SK-N-SH (cell line): Measurements from ENCODE around the gene FBXO2. TPM values are rescaled to one million over a fixed set of nuclear protein-coding genes. Genes with fewer than 3 reads are reported as not detected.

Experiments used
- CTCF ChIA-PET: fragments of 300-600, 350-600 bp; formaldehyde crosslinking; extraction: SDS; loops from one replicate; lab custom pipeline; 2021; lab: Yijun Ruan, JAX
- POLR2A ChIA-PET: fragments of 350-600 bp; sonication (Branson Sonifier 250); formaldehyde crosslinking; extraction: SDS; loops from one replicate; lab custom pipeline; 2020; ENCODE audit warnings: antibody characterized with exemption, inconsistent platforms; lab: Yijun Ruan, JAX
- DNase-seq: peaks from one replicate; pipeline ENCODE4 v3.0.0; 2012
- H2AFZ ChIP-seq: fragments of 200-600 bp; sonication (generic); 2 replicates; pipeline ENCODE4 v1.8.1; 2016; ENCODE audit warnings: antibody characterized with exemption, mild to moderate bottlenecking, low read depth
- H3F3A ChIP-seq: fragments of 200-600 bp; sonication (generic); replicated peaks from 2 replicates; pipeline ENCODE3; 2016; ENCODE audit warnings: antibody characterized with exemption, mild to moderate bottlenecking; ENCODE audit not compliant: insufficient read depth
- H3K27ac ChIP-seq, 2 experiments: fragments of 200-500 bp in 1 of 2; fragments of 200-600 bp in 1 of 2; sonication (Bioruptor generic) in 1 of 2; sonication (generic), shearing (Covaris generic) in 1 of 2; 2 replicates each; pipeline versions ENCODE4 v1.5.1 to v1.6.1; 2014 to 2016; ENCODE audit warnings: low read depth in 2 of 2, inconsistent platforms in 1 of 2, low read length in 1 of 2, mild to moderate bottlenecking in 1 of 2, mixed read lengths in 1 of 2
- H3K27me3 ChIP-seq: fragments of 200-600 bp; sonication (generic), shearing (Covaris generic); 2 replicates; pipeline ENCODE4 v1.6.1; 2016; ENCODE audit warnings: mixed run types; ENCODE audit not compliant: insufficient read depth
- H3K36me3 ChIP-seq, 2 experiments: fragments of 200-500 bp in 1 of 2; fragments of 200-600 bp in 1 of 2; sonication (Bioruptor generic) in 1 of 2; sonication (generic) in 1 of 2; replicated peaks in 1 of 2; 2 replicates each; pipeline versions ENCODE3 to v1.5.1; 2014 to 2016; ENCODE audit warnings: low read length in 1 of 2, mild to moderate bottlenecking in 1 of 2; ENCODE audit not compliant: insufficient read depth in 2 of 2, control insufficient read depth in 1 of 2
- H3K4me1 ChIP-seq, 2 experiments: fragments of 200-500 bp in 1 of 2; fragments of 200-600 bp in 1 of 2; sonication (Bioruptor generic) in 1 of 2; sonication (generic), shearing (Covaris generic) in 1 of 2; 2 replicates each; pipeline versions ENCODE4 v1.5.1 to v1.6.1; 2014 to 2016; ENCODE audit warnings: low read depth in 1 of 2, low read length in 1 of 2, mixed run types in 1 of 2; ENCODE audit not compliant: insufficient read depth in 2 of 2, control insufficient read depth in 1 of 2
- H3K4me2 ChIP-seq: fragments of 200-600 bp; sonication (generic), shearing (Covaris generic); 2 replicates; pipeline ENCODE4 v1.6.1; 2017; ENCODE audit warnings: mixed run types
- H3K4me3 ChIP-seq, 2 experiments: fragments of 200-500 bp in 1 of 2; fragments of 200-600 bp in 1 of 2; sonication (Bioruptor generic) in 1 of 2; sonication (generic), shearing (Covaris generic) in 1 of 2; 2 replicates each; pipeline versions ENCODE4 v1.5.1 to v1.8.1; 2014 to 2016; ENCODE audit warnings: low read depth in 2 of 2, inconsistent platforms in 1 of 2, low read length in 1 of 2, mild to moderate bottlenecking in 1 of 2, mixed read lengths in 1 of 2, moderate library complexity in 1 of 2
- H3K79me2 ChIP-seq: fragments of 200-600 bp; sonication (generic); 2 replicates; pipeline ENCODE4 v1.8.1; 2017; ENCODE audit warnings: mild to moderate bottlenecking; ENCODE audit not compliant: insufficient read depth
- H3K9ac ChIP-seq: fragments of 200-600 bp; sonication (generic); 2 replicates; pipeline ENCODE4 v1.6.1; 2017; ENCODE audit warnings: mixed run types
- H3K9me2 ChIP-seq: fragments of 200-600 bp; sonication (generic); 2 replicates; pipeline ENCODE4 v1.6.1; 2017; ENCODE audit warnings: mixed run types
- H3K9me3 ChIP-seq: fragments of 200-600 bp; sonication (generic); 2 replicates; pipeline ENCODE4 v1.6.1; 2017; ENCODE audit warnings: mixed run types, mild to moderate bottlenecking, moderate library complexity
- H4K20me1 ChIP-seq: fragments of 200-600 bp; sonication (generic); 2 replicates; pipeline ENCODE4 v1.6.1; 2017; ENCODE audit warnings: mild to moderate bottlenecking, mixed run types; ENCODE audit not compliant: insufficient read depth
- ELF1 ChIP-seq: IDR thresholded peaks from 2 replicates; pipeline ENCODE4 v1.4.0; 2012
- EP300 ChIP-seq, 2 experiments: IDR thresholded peaks; 2 replicates each; pipeline versions ENCODE4 v1.4.0 to v1.6.1; 2012; ENCODE audit warnings: borderline replicate concordance in 1 of 2, low read depth in 1 of 2, low read length in 1 of 2
- FOXM1 ChIP-seq: IDR thresholded peaks from 2 replicates; pipeline ENCODE4 v1.4.0; 2012; ENCODE audit warnings: low read depth, mild to moderate bottlenecking
- IRF3 ChIP-seq: fragments of 150-350 bp; IDR thresholded peaks from 2 replicates; pipeline ENCODE4 v1.6.1; 2016; ENCODE audit warnings: mild to moderate bottlenecking, low read depth, low read length
- JUND ChIP-seq: IDR thresholded peaks from 2 replicates; pipeline ENCODE4 v1.4.0; 2012
- NRF1 ChIP-seq: IDR thresholded peaks from 2 replicates; pipeline ENCODE4 v1.6.1; 2012; ENCODE audit warnings: low read depth, mild to moderate bottlenecking, low read length
- PBX3 ChIP-seq: IDR thresholded peaks from 2 replicates; pipeline ENCODE4; 2012
- RAD21 ChIP-seq: IDR thresholded peaks from 2 replicates; pipeline ENCODE4 v1.6.1; 2012; ENCODE audit warnings: mild to moderate bottlenecking, low read length
- RXRA ChIP-seq: IDR thresholded peaks from 2 replicates; pipeline ENCODE4 v1.4.0; 2012; ENCODE audit warnings: low read depth, mild to moderate bottlenecking, borderline replicate concordance
- USF2 ChIP-seq: fragments of 150-350 bp; IDR thresholded peaks from 2 replicates; pipeline ENCODE4 v1.6.1; 2017; ENCODE audit warnings: antibody characterized with exemption, low read length, low read depth, borderline replicate concordance
- ZBTB33 ChIP-seq: IDR thresholded peaks from 2 replicates; pipeline ENCODE4 v1.4.0; 2012; ENCODE audit warnings: low read depth, borderline replicate concordance
- WGBS: methylation state at CpG from one replicate; pipeline ENCODE4 v1.1.6; 2017; ENCODE audit warnings: low lambda C conversion rate; 5-methylcytosine and 5-hydroxymethylcytosine counted together
- polyA plus RNA-seq, 3 experiments: library from polyadenylated mRNA; depleted of rRNA; stranded (reverse); fragments of >200 nt; gene quantifications; 2 replicates each; pipeline ENCODE4 v1.2.3, GENCODE V29; 2012
- TF ChIP-seq, protein P1 (sequence below): IDR thresholded peaks from 2 replicates; pipeline ENCODE4 v1.4.0; 2012; ENCODE audit warnings: low read depth

FBXO2 gene
- polyA plus RNA-seq, 1 of the 3 experiments (the other 2 are of a cell fraction), result 21.7 TPM

DNA sequence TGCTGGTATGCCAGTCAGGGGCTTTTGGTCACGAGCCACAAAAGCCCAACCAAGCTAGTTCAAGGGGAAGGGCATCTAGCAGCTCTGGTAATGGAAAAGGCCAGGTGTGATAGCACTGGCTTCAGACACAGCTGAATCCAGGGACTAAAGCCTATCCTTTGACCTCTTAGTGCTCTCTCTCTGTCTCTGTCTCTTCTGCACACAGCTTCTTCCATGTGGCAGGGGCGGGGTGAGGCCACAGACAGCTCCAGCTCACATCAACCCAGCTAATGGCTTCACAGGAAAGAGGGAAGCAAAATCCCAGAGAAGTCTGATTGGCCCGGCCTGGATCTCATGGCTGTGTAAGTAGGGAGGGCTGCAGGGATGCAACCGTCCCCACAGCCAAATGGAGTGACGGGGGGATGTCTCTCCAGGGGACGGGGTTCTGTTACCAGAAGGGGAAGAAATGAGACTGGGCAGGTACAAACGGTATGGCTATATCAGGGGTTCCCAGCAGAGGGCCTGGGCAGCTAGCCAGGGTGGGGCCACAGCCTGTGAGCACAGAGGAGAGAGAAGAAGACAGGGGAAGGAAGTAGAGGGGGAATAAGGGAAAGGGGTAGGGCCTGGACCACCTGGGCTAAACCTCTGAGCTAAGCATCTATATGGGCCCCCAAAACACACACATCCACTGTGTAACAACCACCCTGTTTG, 42.4 kb downstream of the FBXO2 start:
- H3K79me2 ChIP-seq, result no peaks in the 10 kb centered on the region
- H3K9me2 ChIP-seq, result no peaks in the 10 kb centered on the region
- no peak overlapping the region for H3K9ac ChIP-seq
- DNase-seq, result no peak
- H3K27me3 ChIP-seq, result no peaks in the 10 kb centered on the region
- no peaks in the 10 kb centered on the region for H3F3A ChIP-seq
- no peaks in the 10 kb centered on the region for H3K9me3 ChIP-seq
- TF ChIP-seq RXRA, result no peak
- TF ChIP-seq NRF1, result no peak
- TF ChIP-seq FOXM1, result no peak
- no peak for TF ChIP-seq ELF1
- TF ChIP-seq USF2, result no peak
- TF ChIP-seq RAD21, result no peak
- no peak for TF ChIP-seq ZBTB33
- TF ChIP-seq, protein P1, sequence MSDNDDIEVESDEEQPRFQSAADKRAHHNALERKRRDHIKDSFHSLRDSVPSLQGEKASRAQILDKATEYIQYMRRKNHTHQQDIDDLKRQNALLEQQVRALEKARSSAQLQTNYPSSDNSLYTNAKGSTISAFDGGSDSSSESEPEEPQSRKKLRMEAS, result no peak
- TF ChIP-seq IRF3, result no peak
- TF ChIP-seq PBX3, result no peak
- TF ChIP-seq EP300 (IDR thresholded peaks at IDR 0.05; ENCODE audit: borderline replicate concordance in 1 of 2, low read depth in 1 of 2, low read length in 1 of 2), result no peak
- no peak for TF ChIP-seq JUND
- no peak overlapping the region for H3K4me3 ChIP-seq
- peaks cover 0 to 17% of the 10 kb centered on the region in 2 experiments; a peak in 1 of 4 replicates for H3K4me1 ChIP-seq
- ChIA-PET POLR2A (no interaction called here), CTCF (interaction anchor here (0.9 to 1.9 kb wide), 10 partner anchors 9 to 325 kb away, joined by 3 to 7 read pairs (median 4); partner anchors contain the start of gene FBXO6)
- no peak overlapping the region for H3K27ac ChIP-seq
- H3K36me3 ChIP-seq, result no peaks in the 10 kb centered on the region
- no peaks in the 10 kb centered on the region for H4K20me1 ChIP-seq
- no peak overlapping the region for H3K4me2 ChIP-seq
- no peak overlapping the region for H2AFZ ChIP-seq
- 14% methylated on average over 7 of the region's 7 CpGs for WGBS
